HepG2 (cell line): ENCODE results near the gene MDFI. TPM values are rescaled to one million over a fixed set of nuclear protein-coding genes. Genes with fewer than 3 reads are reported as not detected.

ENCODE experiments used
- ATAC-seq: fragments of 200-7000 bp; cut with Tn5 transposase; 3 replicates; pipeline ENCODE4 v1.9.1; 2020; ENCODE audit warnings: mild to moderate bottlenecking, moderate library complexity
- BruUV-seq: library from RNA; stranded (reverse); fragments of 400-500 nt; replicated peaks from 2 replicates; lab custom pipeline; 2021; lab: Mats Ljungman, UMichigan
- CTCF ChIA-PET: fragments of 300-600 bp; formaldehyde crosslinking; extraction: SDS; loops from one replicate; lab custom pipeline; 2021; ENCODE audit warnings: low total read pairs, inconsistent platforms, low intra/inter-chr PET ratio; lab: Yijun Ruan, JAX
- POLR2A ChIA-PET: fragments of 350-600 bp; sonication (Branson Sonifier 250); formaldehyde crosslinking; loops from one replicate; lab custom pipeline; 2020; ENCODE audit warnings: antibody characterized with exemption, inconsistent platforms; lab: Yijun Ruan, JAX
- DNase-seq: peaks from one replicate; pipeline ENCODE4 v3.0.0-alpha.2; 2015; ENCODE audit warnings: low spot score
- FAIRE-seq: peaks from 3 replicates; lab custom pipeline; 2011; peaks lifted over from hg19 to GRCh38; lab: Jason Lieb, UNC
- H2AFZ ChIP-seq: one replicate; pipeline ENCODE4 v1.6.1; 2011; ENCODE audit warnings: low read length, inconsistent platforms
- H3K27ac ChIP-seq: fragments of 300-600 bp; 3 replicates; pipeline ENCODE4 v1.8.0; 2011; ENCODE audit warnings: mixed run types, mild to moderate bottlenecking, mixed read lengths, low read length, inconsistent platforms; ENCODE audit not compliant: insufficient read depth; ENCODE audit errors: extremely low read length
- H3K27me3 ChIP-seq, 2 experiments: fragments of 200-600 bp in 1 of 2; 2 replicates in 1 of 2; 3 replicates in 1 of 2; pipeline versions ENCODE4 v1.6.0 to v1.8.0; 2011; ENCODE audit warnings: low read length in 2 of 2, mild to moderate bottlenecking in 2 of 2, moderate library complexity in 2 of 2, inconsistent platforms in 1 of 2; ENCODE audit not compliant: insufficient read depth in 2 of 2, control insufficient read depth in 1 of 2
- H3K36me3 ChIP-seq, 2 experiments: fragments of 200-600 bp in 1 of 2; replicated peaks in 1 of 2; 2 replicates in 1 of 2; 3 replicates in 1 of 2; pipeline versions ENCODE4 v1.5.1 to v1.8.0; 2011; ENCODE audit warnings: low read length in 2 of 2, inconsistent platforms in 1 of 2; ENCODE audit not compliant: insufficient read depth in 2 of 2, control insufficient read depth in 1 of 2
- H3K4me1 ChIP-seq: 2 replicates; pipeline ENCODE4 v1.5.1; 2012; ENCODE audit warnings: low read length, inconsistent platforms; ENCODE audit not compliant: insufficient read depth
- H3K4me2 ChIP-seq: 2 replicates; pipeline ENCODE4 v1.6.0; 2011; ENCODE audit warnings: low read depth, low read length, inconsistent platforms
- H3K4me3 ChIP-seq, 3 experiments: fragments of 200-600 bp in 1 of 3; sonication (generic), shearing (Covaris generic) in 1 of 3; replicated peaks in 1 of 3; 2 replicates each; pipeline ENCODE4 v1.5.1; 2011 to 2016; ENCODE audit warnings: low read length in 3 of 3, inconsistent platforms in 2 of 3, low read depth in 2 of 3, mild to moderate bottlenecking in 2 of 3, control low read depth in 1 of 3, mixed read lengths in 1 of 3; ENCODE audit not compliant: insufficient read depth in 1 of 3
- H3K79me2 ChIP-seq: one replicate; pipeline ENCODE4 v1.6.1; 2011; ENCODE audit warnings: low read length, inconsistent platforms; ENCODE audit not compliant: insufficient read depth
- H3K9ac ChIP-seq: 2 replicates; pipeline ENCODE4 v1.6.0; 2011; ENCODE audit warnings: mild to moderate bottlenecking, low read depth, low read length, inconsistent platforms; ENCODE audit not compliant: insufficient read depth
- H3K9me3 ChIP-seq: 2 replicates; pipeline ENCODE4 v1.5.1; 2012; ENCODE audit warnings: mild to moderate bottlenecking, low read length
- H4K20me1 ChIP-seq: 2 replicates; pipeline ENCODE4 v1.6.0; 2011; ENCODE audit warnings: inconsistent platforms, mild to moderate bottlenecking, low read length, moderate library complexity; ENCODE audit not compliant: insufficient read depth
- ARHGAP35 ChIP-seq: sonication (generic); formaldehyde crosslinking; IDR thresholded peaks from 2 replicates; pipeline ENCODE4 v1.9.0; 2022; ENCODE audit warnings: mild to moderate bottlenecking, inconsistent platforms, moderate library complexity, missing genetic modification reagents, borderline replicate concordance
- ATF1 ChIP-seq: IDR thresholded peaks from 2 replicates; pipeline ENCODE4 v1.6.1; 2016; ENCODE audit warnings: mild to moderate bottlenecking, control low read depth
- ATF7 ChIP-seq, 2 experiments: fragments of 450-650 bp in 1 of 2; sonication (generic) in 1 of 2; formaldehyde crosslinking in 1 of 2; IDR thresholded peaks; 2 replicates each; pipeline versions ENCODE4 v1.4.0 to v1.6.1; 2016 to 2020; ENCODE audit warnings: antibody characterized with exemption in 1 of 2, mild to moderate bottlenecking in 1 of 2, missing genetic modification reagents in 1 of 2
- SETDB1 ChIP-seq: sonication (generic); formaldehyde crosslinking; IDR thresholded peaks from 2 replicates; pipeline ENCODE4 v1.5.1; 2020; ENCODE audit warnings: missing genetic modification reagents, mild to moderate bottlenecking, borderline replicate concordance
- ZFY ChIP-seq: sonication (generic); formaldehyde crosslinking; IDR thresholded peaks from 2 replicates; pipeline ENCODE4 v1.4.0; 2020; ENCODE audit warnings: missing genetic modification reagents
- ZNF24 ChIP-seq: fragments of 450-650 bp; IDR thresholded peaks from 2 replicates; pipeline ENCODE4 v1.6.1; 2017; ENCODE audit warnings: antibody characterized with exemption, mild to moderate bottlenecking
- ZNF280B ChIP-seq: sonication (generic); formaldehyde crosslinking; IDR thresholded peaks from 2 replicates; pipeline ENCODE4 v1.5.0; 2020; ENCODE audit warnings: missing genetic modification reagents, mild to moderate bottlenecking, borderline replicate concordance
- ZNF331 ChIP-seq: sonication (generic); formaldehyde crosslinking; IDR thresholded peaks from 2 replicates; pipeline ENCODE4 v1.4.0; 2020; ENCODE audit warnings: missing genetic modification reagents
- ZNF414 ChIP-seq: sonication (generic); formaldehyde crosslinking; IDR thresholded peaks from 2 replicates; pipeline ENCODE4 v1.5.0; 2020; ENCODE audit warnings: missing genetic modification reagents
- ZNF558 ChIP-seq: sonication (generic); formaldehyde crosslinking; IDR thresholded peaks from 2 replicates; pipeline ENCODE4 v1.9.0; 2022; ENCODE audit warnings: mild to moderate bottlenecking, missing genetic modification reagents, borderline replicate concordance
- WGBS: methylation state at CpG from one replicate; pipeline ENCODE4 v1.1.6; 2017; ENCODE audit warnings: low lambda C conversion rate; 5-methylcytosine and 5-hydroxymethylcytosine counted together
- in situ Hi-C: cut with HindIII; loops from 2 replicates; pipeline ENCODE4 v1.10.0; 2017; ENCODE audit warnings: low pct_unique_long_range_greater_than_20kb; ENCODE audit not compliant: extremely low pct_ligation_motif_present
- intact Hi-C: fragments of 100-400 bp; cut with micrococcal nuclease; formaldehyde crosslinking; loops from one replicate; pipeline ENCODE4 v1.10.0; 2022; ENCODE audit not compliant: unreplicated experiment
- polyA plus RNA-seq, 8 experiments: library from polyadenylated mRNA; depleted of rRNA in 3 of 8; stranded (reverse) in 7 of 8; unstranded in 1 of 8; fragments of >200 nt; fragmentation: Illumina TruSeq in 4 of 8; extraction: Trizol in 4 of 8; gene quantifications; 2 replicates each; pipeline versions ENCODE4 v1.2.1 to v1.2.3, GENCODE V29; 2011 to 2016; ENCODE audit warnings: low read depth in 4 of 8, missing spikeins in 1 of 8, mixed read lengths in 1 of 8; ENCODE audit not compliant: insufficient read depth in 1 of 8
- total RNA-seq, 5 experiments: library from RNA; depleted of rRNA; stranded (reverse); fragments of >200 nt; fragmentation: Illumina TruSeq; extraction: Trizol; gene quantifications; 2 replicates each; pipeline ENCODE4 v1.2.3, GENCODE V29; 2016; ENCODE audit warnings: low read depth in 1 of 5

MDFI gene
- total and polyA plus RNA-seq, 2 of the 13 experiments (the other 11 are each of a cell fraction or from before 2014, with no cell fraction given) = 0.28 TPM; not detected in 1

- no TSS peak for BruUV-seq
- H3K36me3 ChIP-seq = no peaks in the 10 kb centered on the region
- no peaks in the 10 kb centered on the region for H4K20me1 ChIP-seq
- H3K4me1 ChIP-seq = peaks cover 21% of the 10 kb centered on the region
- DNase-seq (no peak), ATAC-seq (no peak), FAIRE-seq (no peak)
- no peaks in the 10 kb centered on the region for H3K79me2 ChIP-seq
- in situ Hi-C loops (no loop called here), intact Hi-C loops (no loop called here)
- TF ChIP-seq ZNF558 (CRISPR knock-in tag) (no peak), ZNF280B (CRISPR knock-in tag) (no peak), ZNF414 (CRISPR knock-in tag) (no peak), ATF7 (IDR thresholded peaks at IDR 0.05) (no peak), ATF7 (CRISPR knock-in tag; IDR thresholded peaks at IDR 0.05) (no peak), ARHGAP35 (no peak), ZNF24 (no peak), SETDB1 (CRISPR knock-in tag) (no peak), ATF1 (no peak), ZNF331 (CRISPR knock-in tag) (no peak), ZFY (CRISPR knock-in tag) (no peak)
- H3K9me3 ChIP-seq = no peaks in the 10 kb centered on the region
- 5% methylated on average over 2 of the region's 2 CpGs for WGBS
- H3K4me3 ChIP-seq = no peak overlapping the region
- POLR2A ChIA-PET = no interaction called here
- H2AFZ ChIP-seq = no peak overlapping the region
- CTCF ChIA-PET = no interaction called here
- peak overlapping the region; percentile 46; the same call in 1 of the 2 replicates for H3K4me2 ChIP-seq
- H3K9ac ChIP-seq = no peak overlapping the region
- no peak overlapping the region for H3K27ac ChIP-seq
- H3K27me3 ChIP-seq = peaks cover 0 to 13% of the 10 kb centered on the region in 2 experiments; a peak in 3 of 5 replicates
Measured at GRCh38 chr6:41621802-41622201, 16.5 kb upstream of the MDFI start.
